GM12872 (cell line): Measurements from ENCODE around the gene CEP83.

ENCODE experiments used
- TF ChIP-seq, protein P1 (sequence below): IDR thresholded peaks from 3 replicates; pipeline ENCODE4 v1.5.1; 2011; ENCODE audit warnings: low read depth, mild to moderate bottlenecking, low read length, moderate library complexity; ENCODE audit not compliant: insufficient read depth

CEP83 gene, protein sequence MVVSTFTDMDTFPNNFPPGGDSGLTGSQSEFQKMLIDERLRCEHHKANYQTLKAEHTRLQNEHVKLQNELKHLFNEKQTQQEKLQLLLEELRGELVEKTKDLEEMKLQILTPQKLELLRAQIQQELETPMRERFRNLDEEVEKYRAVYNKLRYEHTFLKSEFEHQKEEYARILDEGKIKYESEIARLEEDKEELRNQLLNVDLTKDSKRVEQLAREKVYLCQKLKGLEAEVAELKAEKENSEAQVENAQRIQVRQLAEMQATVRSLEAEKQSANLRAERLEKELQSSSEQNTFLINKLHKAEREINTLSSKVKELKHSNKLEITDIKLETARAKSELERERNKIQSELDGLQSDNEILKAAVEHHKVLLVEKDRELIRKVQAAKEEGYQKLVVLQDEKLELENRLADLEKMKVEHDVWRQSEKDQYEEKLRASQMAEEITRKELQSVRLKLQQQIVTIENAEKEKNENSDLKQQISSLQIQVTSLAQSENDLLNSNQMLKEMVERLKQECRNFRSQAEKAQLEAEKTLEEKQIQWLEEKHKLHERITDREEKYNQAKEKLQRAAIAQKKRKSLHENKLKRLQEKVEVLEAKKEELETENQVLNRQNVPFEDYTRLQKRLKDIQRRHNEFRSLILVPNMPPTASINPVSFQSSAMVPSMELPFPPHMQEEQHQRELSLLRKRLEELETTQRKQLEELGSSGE

DNA sequence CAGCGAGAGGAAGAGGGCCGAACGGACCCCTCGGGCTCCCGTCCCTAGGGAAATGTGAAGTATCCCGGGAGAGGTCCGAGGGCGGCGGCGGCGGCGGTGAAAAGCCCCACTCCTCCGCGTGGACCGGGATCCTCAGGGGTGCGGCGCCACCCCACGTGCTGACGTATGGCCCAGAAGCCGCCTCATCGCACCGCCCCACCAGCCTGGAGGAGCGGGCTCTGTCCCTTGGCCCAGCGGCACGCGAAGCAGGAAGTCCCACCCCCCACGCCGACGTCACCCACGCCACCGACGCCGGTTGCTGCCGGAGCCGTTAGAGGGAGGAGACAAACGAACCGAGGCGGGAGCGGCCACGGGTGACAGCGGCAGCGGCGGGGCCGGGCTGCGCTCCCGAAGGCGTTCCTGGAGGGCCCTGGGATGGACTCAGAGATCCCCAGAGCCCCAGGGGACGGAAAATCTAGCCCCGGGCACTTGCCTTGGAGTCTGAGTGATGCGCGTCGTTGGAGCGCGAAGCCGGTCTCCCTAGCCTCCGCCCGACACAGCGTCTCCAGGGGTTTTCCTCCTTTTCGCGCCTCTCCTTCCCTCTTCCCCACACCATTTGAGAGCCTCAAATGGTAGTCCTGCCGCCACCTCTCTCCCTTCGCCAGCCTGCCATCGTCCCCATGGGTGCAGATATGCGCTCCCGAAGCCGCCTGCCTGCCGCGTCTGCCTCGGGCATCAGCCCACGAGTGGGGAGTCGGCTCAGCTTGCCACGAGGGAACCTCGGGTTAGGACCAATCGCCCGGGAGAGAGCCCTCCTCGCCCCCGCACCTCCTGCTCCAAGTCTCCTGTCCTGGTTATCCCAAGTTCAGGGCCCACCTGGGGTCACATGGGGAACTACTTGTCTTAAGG lies at the start of gene CEP83:
Gene CEP83 (minus strand): TSS at position 140 of the 888 bp plus-strand sequence. CDS start 47,377 bp downstream, outside the sequence.
- TF ChIP-seq, protein P1, sequence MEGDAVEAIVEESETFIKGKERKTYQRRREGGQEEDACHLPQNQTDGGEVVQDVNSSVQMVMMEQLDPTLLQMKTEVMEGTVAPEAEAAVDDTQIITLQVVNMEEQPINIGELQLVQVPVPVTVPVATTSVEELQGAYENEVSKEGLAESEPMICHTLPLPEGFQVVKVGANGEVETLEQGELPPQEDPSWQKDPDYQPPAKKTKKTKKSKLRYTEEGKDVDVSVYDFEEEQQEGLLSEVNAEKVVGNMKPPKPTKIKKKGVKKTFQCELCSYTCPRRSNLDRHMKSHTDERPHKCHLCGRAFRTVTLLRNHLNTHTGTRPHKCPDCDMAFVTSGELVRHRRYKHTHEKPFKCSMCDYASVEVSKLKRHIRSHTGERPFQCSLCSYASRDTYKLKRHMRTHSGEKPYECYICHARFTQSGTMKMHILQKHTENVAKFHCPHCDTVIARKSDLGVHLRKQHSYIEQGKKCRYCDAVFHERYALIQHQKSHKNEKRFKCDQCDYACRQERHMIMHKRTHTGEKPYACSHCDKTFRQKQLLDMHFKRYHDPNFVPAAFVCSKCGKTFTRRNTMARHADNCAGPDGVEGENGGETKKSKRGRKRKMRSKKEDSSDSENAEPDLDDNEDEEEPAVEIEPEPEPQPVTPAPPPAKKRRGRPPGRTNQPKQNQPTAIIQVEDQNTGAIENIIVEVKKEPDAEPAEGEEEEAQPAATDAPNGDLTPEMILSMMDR, result no peak

DNA sequence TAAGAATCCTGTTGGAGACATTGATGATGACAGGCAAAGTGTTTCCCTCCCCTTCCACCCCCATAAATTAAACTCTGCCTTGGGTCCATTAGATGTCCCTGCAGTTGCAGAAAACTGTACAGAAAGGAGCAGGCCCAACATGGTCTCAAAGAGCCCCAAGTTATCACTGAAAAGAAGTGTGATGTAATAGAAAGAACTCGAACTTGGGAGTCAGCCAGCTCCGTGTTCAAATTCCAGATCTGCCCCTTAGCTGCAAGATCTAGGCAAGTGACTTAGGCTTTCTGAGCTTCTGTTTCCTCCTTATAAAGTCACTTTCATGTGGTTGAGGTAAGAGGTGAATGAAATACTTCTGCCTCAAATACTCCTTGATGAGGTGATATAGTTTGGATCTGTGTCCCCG lies 49.6 kb upstream of the CEP83 start:
- TF ChIP-seq, protein P1, result no peak

DNA sequence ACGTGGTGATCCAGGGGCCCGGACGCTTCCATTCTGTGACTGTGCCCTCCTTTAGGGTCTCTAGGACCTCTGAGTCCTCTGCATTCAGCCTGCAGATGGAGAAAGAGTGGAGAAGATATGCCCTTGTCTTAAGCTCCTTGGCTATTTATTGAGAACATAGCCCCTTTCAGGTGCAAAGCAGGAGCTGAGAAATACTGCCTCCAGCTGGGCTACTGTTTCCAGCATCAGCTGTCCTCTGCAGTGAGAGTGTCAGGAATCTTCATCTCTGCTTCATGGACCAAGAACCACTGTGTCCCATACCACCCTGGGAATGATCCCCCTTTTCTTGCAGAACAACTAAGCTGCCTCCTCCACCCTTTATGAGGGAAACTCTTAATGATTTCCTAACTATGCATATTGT lies 47.8 kb upstream of the CEP83 start:
- TF ChIP-seq, protein P1, result no peak

DNA sequence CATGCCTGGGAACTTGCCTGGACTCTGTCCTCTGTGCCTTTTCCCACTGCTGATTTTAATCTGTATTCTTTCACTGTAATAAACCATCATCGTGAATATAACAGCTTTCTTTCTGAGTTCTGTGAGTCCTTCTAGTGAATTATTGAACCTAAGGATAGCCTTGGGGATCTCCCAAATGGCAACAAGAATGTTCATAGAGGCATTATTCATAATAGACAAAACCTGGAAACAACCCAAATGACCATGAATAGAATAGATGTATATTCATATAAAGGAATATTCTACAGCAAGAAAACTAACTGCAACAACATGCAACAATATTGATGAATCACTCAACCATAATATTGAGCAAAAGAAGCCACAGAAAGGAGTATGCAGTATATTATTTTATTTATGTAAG lies 44.7 kb upstream of the CEP83 start:
- TF ChIP-seq, protein P1, result no peak

DNA sequence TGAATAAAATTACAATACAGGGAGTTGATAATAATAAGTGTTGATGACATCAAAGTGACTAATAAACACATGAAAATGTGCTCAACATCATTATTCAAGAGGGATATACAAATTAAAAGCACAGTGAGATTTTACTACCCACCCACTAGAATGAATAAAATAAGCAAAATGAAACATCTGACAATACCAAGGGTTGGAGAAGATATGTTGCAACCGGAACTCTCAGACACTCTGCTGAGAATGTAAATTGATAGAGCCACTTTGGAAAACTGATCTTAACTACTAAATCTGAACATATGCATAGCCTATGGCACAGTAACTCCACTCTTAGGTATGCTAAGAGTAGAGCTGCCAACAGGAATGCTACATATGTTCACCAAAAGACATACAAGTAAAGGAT lies 44.0 kb upstream of the CEP83 start:
- TF ChIP-seq, protein P1, result no peak

DNA sequence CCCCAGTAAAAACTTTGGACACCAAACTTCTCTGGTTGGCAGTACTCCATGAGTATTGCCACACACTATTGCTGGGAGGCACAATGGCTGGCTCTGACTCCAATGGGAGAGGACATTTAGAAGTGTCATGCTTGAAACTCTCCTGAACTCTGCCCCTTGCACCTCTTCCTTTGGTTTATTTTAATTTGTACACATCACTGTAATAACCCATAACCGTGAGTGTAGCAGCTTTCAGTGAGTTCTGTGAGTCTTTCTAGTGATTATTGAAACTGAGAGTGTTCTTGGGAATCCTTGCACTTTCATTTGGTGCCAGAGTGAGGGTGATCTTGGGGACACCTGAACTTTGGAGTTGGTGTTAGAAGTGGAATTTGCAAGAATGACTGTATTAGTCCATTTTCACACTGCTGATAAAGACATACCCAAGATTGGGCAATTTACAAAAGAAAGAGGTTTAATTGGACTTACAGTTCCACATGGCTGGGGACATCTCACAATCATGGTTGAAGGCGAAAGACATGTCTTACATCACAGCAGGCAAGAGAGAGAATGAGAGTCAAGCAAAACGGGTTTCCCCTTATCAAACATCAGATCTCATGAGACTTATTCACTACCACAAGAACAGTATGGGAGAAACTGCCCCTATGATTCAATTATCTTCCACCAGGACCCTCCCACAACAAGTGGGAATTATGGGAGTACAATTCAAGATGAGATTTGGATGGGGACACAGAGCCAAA lies 41.3 kb upstream of the CEP83 start:
- TF ChIP-seq, protein P1, result no peak
